NT2/D1 (cell line): Measurements from ENCODE around the gene EWSR1.
"Not testable (repeated sequence)": the region's sequence is repeated elsewhere in the genome, so short reads cannot be mapped to it uniquely, and the experiment has no call there.

Experiments used
- SUZ12 ChIP-seq: IDR thresholded peaks from 2 replicates; pipeline ENCODE4 v1.6.1; 2011; ENCODE audit not compliant: insufficient read length, insufficient read depth; ENCODE audit errors: extremely low read depth
- YY1 ChIP-seq: IDR thresholded peaks from 2 replicates; pipeline ENCODE4 v1.6.1; 2011; ENCODE audit not compliant: insufficient read length, insufficient read depth
- ZNF274 ChIP-seq: IDR thresholded peaks from 2 replicates; pipeline ENCODE4 v1.6.1; 2011; ENCODE audit warnings: mild to moderate bottlenecking, low read depth, low read length

DNA sequence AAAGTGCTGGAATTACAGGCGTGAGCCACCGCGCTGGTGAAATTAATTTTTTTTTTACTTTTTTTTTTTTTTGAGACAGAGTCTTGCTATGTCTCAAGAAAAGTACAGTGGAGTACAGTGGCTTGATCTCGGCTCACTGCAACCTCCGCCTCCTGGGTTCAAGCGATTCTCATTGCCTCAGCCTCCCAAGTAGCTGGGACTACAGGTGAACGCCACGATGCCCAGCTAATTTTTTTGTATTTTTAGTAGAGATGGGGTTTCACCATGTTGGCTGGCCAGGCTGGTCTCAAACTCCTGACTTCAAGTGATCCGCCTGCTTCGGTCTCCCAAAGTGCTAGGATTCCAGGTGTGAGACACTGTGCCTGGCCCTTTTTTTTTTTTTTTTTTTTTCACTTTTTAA lies 20.2 kb upstream of the EWSR1 start:
- not testable (repeated sequence) for TF ChIP-seq YY1, SUZ12, ZNF274
